ENCODE measurements around the gene ALPG. TPM values are rescaled to one million over a fixed set of nuclear protein-coding genes. Genes with fewer than 3 reads are reported as not detected.
"Not testable (repeated sequence)": the region's sequence is repeated elsewhere in the genome, so short reads cannot be mapped to it uniquely, and the experiment has no call there.

ALPG gene
- polyA plus RNA-seq, 3 donors, result not detected

DNA sequence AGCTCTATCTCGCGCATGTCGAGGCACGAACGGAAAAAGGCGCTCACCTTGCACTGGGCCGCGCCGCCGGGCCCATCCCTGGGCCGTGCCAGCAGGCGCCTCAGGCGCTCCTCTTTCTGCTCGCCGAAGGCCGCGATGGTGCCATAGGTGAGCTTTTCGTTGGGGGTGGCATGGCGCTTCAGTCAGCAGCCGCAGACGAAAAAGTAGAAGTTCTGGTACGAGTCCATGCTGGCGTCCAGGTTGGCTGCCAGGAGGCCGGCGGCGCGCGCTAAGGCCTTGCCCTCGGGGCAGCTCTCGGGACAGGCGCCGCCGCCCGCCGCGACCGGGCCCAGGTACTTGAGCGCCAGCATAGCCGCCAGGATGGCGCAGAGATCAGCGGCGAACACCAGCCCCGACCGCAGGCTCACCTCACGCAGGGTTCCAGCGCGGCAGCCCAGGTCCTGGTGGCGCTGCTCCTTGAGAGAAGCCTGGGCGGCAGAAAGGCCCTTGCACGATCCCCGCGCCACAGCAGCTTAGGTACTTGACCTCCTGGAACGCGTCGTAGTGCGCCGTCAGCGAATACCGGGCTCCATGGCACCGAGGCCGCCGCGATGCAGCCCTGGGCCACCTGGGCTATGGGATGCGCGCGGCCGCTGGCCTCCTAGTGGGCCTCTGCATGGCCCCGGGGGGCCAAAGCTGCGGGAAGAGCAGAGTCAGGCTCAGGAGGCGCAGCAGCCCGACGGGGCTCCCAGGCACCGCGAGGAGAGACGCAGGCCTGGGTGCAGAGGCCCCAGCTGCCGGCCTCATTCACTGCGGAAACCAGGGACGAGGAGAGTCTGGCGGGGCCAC lies 12.8 kb downstream of the ALPG start:
- no peak for DNase-seq

DNA sequence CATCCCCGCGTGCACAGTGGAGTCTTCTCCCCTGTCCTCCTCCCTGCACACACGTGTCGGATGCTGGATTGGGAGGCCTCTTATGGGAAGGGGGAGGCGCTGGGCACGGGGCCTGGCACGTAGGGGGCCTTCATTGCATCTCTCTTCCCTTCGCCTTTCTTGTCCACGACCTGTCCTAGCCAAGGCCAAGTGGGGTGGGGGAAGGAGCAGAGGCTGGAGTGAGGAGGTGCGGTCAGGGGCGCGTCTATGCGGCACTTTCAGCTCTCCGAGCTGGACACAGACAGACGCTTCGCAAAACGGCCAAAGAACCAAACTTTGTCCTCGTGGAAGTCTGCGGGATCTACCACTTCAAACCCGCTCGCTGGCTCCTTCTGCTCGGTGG lies 13.4 kb downstream of the ALPG start:
- no peak for DNase-seq

DNA sequence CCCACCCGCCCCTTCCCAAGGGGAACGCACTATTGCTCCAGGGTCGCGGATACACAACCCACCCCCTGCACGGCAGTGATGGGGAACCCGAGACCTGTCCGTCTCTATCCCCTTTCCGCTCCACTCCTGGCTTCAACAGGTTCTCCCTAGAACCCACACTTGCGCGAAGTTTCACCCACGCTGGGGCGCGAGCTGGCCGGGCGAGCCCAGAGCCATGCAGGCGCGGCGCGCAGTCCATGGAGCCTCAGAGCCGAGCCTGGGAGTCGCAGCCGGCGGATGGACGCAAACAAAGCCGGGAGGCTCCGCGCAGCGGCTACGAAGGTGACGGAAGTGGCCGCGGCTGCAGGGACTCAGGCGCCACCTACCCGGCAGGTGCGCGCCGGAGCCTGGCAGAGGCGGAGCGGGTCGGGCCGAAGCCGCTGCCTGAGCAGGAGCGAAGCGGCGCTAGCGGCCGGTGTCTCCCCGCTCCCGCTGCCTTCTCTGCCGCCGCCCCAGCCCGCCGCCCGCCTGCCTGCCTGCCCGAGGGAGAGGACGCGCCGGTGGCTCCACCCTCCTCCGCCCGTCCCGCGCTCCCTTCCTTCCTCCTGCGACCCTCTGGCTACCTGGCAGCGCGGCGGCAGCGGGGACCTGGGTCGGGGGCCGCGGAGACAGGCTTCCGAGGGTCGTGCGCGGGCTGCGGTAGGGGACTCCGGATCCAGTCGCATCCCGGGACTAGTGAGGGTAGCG lies 14.0 kb downstream of the ALPG start:
- DNase-seq, result no peak

DNA sequence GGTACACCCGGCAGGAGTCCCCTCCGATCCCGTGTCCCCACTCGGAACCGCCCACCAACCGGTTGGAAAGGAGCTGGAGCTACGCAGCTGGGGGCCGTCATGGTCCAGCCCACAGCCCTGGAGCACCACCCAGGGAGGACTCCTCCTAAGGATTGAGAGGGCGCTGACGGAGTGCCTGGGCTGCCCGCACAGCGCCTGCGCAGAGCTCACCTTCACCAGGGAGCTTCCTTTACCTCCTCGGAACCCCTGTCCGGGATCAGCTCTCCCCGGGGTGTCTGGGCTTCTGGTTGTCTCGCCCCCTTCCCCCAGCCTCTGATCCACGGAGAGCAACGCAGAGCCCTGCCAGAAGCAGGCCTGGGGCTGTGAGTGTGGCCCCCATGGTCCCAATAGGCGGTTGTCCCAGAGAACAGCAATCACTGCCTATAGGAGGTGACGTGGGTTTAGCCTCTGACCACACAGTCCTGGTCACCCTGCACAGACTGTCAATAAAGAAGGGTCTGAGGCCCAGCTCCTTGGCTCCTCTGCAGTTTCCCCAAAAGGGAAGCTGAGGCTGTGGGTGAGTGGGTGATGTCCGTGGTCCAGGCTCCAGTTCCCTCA lies 14.6 kb downstream of the ALPG start:
- DNase-seq, result no peak

DNA sequence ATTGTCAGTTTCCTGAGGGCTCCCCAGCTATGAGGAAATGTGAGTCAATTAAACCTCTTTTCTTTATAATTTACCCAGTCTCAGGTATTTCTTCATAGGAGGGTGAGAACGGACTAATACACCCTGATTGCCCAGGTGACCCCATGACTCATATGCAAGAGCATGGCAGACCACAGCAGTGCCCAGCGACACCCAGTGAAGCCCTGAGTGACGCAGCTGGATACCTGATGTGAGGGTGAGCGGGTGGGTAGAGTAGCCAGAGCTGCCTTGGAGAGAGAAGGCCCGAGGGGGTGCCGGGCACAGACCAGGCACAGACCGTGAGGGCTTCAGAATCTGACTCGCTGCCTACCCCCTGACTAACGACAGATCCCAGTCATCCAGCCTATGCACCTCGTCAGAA lies 15.4 kb downstream of the ALPG start:
- DNase-seq, result no peak

DNA sequence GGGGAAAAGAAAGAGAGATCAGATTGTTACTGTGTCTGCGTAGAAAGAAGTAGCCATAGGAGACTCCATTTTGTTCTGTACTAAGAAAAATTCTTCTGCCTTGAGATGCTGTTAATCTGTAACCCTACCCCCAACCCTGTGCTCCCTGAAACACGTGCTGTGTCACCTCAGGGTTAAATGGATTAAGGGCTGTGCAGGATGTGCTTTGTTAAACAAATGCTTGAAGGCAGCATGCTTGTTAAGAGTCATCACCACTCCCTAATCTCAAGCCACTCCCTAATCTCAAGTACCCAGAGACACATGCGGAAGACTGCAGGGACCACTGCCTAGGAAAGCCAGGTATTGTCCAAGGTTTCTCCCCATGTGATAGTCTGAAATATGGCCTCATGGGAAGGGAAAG lies 16.4 kb downstream of the ALPG start:
- DNase-seq, result not testable (repeated sequence)

DNA sequence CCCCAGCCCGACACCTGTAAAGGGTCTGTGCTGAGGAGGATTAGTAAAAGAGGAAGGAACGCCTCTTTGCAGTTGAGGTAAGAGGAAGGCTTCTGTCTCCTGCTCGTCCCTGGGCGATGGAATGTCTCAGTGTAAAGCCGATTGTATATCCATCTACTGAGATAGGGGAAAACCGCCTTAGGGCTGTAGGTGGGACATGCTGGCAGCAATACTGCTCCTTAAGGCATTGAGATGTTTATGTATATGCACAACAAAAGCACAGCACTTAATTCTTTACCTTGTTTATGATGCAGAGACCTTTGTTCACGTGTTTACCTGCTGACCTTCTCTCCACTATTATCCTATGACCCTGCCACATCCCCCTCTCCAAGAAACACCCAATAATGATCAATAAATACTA lies 16.8 kb downstream of the ALPG start:
- not testable (repeated sequence) for DNase-seq

DNA sequence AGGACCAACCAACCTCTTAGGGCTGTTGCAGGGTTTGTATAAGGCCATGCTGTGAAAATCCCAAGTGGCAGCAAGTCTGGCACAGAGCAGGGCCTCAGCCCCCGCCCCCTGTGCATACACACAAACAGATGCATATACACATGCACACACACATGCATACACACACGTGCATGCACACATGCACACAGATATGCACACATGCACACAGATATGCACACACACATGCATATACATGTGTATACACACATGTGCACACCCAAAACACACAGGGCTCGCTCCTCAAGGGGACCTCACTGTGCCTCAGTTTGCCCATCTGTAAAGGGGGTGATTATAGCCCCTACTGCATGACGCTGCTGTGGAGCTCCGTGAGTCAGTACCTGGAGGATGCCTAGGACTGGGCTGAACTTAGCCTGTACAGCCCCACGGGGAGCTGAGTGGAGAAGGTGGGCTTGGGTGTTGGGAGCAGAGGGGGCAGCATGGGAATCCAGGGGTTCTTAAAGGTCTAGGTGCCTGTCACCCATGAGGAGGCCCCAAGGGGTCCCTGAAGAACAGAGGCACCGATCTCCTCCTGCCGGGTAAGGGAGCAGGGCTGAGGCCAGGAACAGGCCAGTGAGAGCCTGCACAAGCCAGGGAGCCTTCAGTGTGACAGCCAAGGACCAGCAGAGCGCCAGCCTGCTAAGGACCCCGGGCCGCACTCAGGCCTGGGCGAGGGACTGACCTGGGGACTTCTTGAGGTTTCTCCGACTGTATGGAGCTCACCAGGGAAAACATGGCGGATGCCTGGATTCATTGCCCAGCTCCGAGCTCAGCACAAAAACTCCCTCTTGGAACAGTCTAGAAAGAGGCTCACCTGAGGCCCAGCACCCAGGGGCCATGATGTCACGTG lies 25.3 kb downstream of the ALPG start:
- no peak for DNase-seq

DNA sequence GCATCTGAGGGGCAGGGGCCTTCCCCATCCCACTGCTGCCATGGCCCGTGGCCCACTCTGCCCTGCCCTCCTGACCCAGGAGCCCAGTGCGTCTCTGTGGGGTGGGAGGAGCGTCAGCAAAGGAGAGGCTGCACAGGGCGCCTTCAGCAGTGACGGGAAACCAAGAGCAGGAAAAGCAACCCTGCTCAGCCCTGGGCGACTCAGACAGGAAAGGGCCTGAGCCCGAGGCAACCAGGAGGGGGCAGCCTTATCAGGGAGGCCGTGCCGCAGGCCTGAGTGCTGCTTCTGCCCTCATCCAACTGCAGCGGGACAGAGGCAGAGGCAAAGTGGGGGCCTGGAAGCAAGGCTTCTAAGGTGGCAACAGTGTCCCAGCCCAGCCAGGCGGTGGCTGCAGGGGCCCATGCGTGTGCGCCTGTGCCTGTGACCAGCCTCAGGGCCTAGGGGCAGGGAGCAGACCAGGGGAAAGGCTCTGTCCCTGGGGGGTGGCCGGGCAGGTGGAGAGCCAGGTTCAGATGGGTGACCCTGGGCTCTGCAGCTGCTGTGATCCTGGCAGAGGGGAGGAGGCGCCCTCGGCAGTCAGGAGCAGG lies 26.0 kb downstream of the ALPG start:
- no peak for DNase-seq

DNA sequence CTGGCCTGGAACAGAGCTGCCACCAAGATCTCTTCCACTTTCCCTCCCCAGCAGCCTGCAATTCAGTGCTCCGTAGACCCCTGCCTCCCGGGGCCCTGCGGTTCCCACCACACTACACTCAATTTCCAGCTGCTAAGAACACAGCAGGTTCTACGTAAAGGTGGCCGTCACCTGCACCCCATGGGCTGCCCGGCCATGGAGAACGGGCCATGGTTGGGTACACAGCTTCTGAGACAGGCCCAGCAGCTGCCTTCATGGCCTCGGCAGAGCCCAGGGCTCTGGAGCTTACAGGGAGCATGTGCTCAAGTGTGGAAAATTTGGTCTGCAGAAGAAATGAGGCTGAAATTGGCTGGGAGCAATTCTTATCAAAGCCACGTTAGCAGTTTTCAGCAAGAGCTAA lies 27.0 kb downstream of the ALPG start:
- DNase-seq, result not testable (repeated sequence)

DNA sequence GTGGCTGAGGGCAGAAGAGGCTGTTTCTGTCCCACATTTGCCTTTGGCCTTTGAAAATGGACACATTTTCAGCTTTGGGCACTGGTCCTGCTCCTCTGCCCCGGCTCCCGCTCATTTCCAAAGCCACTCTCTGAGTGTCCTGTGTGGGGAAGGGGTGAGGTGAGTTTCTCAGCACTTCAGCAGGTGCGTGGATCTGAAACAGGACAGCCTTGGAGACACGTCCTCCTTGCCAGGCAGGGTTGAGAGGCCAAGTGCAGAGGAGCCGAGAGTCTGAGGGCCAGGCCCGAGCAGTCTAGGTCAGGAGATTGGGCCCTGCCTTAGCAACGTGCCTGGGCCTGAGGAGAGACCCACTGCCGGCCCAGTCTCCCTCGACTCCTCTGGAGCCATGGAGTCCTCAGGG lies 27.4 kb downstream of the ALPG start:
- DNase-seq, result no peak

DNA sequence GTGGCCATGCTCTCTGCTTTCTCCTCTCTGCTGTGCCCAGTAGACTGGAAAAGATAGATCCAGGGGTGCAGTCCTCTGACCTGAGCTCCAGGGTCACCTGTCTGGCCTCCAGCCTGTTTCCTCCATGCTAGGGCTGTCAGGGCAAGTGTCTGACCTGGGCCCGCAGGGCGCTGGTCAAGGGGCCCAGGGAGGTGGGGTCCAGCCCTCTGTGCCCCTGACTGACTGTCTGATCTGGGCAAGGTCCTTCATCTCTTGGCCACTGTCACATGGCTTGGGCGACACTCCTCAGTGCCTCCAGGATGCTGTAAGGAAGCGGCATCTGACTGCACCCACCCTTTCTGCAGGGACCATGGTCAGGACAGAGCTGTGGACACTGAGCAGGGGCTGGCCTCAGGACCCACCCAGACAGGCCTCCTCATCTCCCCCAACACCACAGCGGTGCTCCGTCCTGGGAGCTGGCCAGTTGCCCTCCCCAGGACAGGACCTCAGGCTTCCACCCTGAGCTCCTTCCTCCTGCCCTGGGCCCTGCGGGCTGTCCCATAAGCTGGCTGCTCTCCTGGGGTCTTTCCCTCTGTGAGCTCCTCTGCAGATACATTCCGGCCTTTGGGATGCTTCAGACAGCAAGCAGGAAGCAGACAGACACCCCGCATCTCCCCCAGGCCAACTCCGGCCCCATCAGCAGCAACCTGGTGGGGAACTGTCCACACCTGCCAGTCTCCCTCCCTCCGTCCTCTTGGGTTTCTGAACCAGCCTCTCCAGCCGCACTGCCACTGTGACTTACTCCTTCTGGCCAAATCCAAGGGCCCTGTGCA lies 28.1 kb downstream of the ALPG start:
- no peak for DNase-seq

DNA sequence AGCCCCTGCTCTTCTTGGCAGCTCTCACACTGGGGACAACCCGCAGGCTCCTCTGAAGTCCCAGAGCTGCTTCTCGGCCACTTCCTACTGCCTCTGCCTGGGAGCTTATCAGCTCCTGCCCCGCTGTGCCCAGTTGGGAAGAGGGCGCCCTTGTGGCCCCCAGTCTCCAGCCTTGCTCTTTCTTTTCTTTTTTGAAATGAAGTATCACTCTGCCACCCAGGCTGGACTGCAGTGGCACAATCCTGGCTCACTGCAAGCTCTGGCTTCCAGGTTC lies 28.7 kb downstream of the ALPG start:
- no peak for DNase-seq

DNA sequence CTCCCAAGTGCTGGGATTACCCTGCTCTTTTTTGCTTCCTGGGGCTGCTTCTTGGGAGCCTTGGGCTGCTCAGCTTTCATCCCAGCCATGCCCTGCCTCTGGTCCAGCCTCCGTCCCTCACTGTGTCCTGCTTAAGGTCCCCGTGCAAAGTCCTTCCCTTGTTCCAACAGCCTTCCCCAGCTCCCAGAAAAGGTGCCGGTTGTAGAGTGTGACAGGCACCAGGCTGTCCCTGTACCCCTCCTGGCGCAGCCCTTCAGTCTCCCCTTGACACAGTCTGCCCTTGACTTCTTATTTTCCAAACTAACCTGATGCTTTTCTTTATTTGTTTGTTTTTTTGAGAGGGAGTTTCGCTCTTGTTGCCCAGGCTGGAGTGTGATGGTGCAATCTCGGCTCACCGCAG lies 29.2 kb downstream of the ALPG start:
- DNase-seq, result no peak

DNA sequence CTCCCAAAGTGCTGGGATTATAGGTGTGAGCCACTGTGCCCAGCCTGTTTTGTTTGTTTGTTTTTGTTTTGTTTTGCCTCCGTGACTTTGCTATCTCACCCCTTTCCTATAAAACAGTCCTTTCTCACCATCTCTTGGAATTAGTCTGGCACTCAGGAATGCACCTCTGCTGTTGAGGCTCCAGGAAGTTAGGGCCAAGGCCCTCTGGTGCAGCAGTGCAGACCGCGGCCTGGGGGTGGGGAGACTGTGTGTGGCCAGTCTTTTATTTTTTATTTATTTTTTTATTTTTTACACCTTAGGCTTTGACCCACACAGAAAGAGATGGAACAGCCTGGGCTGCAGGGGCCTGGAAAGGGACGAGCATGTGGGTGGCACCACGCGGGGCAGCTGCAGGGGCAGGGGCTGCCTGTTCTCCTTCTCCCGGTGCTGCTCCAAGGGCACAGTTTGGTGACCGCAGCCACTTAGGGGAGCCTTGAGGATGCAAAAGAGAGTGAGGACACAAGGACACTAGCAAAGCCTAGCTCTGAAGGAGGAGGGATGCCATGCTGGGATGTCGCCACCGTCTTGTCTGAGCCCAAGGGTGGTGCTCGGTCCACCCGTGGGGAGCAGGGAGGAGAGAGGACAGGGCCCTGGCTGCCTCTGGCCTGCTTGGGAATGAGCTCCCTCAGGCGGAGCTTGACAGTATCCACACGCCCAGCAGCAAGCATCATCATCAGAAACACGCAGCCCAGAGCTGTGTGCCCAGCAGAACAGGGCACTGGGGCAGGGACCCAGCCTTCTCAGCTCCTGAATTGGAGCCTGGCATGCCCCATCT lies 29.9 kb downstream of the ALPG start:
- DNase-seq, result no peak

DNA sequence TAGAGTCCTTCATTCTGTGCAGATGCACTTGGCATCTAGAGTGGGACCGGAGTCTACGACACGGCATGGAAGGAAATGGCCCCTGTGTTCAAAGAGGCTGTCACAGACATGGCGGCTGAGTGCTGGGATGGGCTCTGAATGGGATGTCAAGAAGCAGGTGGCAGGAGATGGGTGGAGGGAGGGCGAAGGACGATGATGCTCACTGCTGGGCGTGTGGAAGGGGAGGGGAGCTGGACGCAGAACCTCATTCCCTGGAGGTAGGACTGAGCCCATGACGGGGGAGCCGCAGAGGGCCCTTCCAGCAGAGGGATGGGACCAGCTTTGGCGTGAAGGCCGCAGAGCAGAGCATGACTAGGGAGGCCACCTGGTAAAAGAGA lies 30.5 kb downstream of the ALPG start:
- DNase-seq, result no peak

DNA sequence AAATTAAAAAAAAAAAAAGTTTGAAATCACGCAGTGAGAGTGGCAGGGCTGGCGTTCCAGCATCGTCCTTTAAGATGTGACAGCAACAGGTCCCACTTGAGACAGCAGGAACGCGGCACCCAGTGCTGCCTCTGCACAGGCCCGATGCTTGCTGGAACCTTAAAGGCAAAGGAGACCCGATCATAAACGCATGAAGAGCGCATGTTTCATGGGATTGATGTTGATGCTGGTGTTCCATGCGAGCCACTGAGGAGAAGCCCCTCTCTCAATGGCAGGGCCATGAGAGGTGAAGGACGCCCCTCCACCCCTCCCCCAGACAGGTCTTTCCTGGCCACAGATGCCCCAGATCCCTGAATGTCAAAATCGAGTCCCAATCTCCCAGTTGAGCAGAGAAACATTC lies 31.4 kb downstream of the ALPG start:
- no peak for DNase-seq

DNA sequence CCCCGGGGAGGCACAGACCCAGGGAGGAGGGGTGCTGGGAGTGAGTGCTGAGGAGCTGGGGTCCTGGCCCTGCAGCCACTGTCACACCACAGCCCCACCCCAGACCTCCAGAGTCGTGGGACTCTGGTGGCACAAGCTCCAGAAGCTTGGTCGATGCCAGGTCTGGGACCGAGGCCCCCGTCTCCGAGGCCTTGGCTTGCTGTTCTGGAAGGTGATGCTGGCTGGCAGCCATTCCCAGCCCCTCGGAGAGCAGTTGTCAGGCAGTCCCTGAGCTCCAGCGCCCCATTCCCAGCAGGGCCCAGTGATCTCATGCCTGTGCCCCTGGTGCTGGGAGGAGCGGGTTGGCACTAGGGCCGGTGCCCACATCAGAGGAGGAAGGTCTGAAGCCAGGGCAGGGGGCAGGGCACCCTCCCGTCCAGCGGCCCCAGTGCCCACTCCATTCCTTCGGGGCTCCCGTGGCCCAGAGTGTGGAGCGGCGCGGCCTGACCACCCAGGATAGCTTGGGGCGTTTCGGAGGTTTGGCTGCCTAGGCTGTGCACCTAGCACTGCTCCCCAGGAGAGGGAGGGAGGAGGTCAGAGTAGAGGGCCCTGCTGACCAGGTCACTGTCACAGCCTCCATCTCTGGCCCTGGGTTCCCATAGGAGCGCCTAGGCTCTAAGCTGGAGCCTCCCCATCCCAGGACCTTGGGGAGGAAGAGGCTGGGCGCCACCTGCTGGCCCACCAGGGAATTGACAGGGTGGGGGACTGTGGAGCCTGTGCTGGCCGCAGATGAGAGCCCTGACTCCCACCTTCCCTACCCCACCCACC lies 32.5 kb downstream of the ALPG start:
- DNase-seq, result no peak

DNA sequence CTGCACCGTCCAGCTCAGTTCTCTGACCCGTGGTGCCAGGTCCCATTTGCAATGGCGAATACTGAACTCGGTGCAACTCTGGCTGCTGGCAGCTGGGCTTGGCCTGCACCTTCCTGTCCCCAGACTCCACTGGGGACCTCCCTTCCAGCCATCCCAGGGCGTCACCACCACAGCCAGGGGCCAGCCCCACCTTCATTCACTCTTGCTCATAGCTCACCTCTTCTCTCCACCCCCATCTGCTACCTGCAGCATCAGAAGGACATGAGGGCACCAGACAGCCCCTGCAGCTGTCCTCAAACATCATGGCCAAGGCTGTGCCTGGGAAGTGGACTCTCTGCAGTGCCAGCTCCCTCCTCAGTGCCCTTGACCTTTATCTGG lies 33.1 kb downstream of the ALPG start:
- DNase-seq, result no peak

All from renal pelvis (tissue), 4 donors.